ENCODE data around the gene IFT81.

DNA sequence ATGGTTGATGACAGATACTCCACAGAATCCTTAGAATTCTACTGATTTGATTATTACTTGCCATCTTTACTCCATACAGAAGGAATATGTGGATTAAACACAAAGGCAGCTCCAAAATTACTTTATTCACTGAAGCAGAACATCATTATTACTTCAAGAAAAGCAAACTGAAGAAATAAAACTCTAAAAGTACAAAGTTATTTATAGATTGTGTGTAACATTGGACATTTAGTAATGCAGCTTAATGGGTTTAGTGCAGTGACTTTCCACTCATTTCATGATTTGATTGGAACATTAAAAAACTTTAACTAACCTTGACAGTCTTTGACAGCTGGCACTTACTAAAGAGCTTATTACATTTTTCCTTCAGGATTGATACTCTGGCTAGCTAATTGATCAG lies 97.9 kb downstream of the IFT81 start:
- no peak for TF ChIP-seq CTCF (IDR thresholded peaks at IDR 0.05)
- TF ChIP-seq POLR2AphosphoS5 (IDR thresholded peaks at IDR 0.05; ENCODE audit: low read depth, low read length) = no peak
- TF ChIP-seq, protein P1, sequence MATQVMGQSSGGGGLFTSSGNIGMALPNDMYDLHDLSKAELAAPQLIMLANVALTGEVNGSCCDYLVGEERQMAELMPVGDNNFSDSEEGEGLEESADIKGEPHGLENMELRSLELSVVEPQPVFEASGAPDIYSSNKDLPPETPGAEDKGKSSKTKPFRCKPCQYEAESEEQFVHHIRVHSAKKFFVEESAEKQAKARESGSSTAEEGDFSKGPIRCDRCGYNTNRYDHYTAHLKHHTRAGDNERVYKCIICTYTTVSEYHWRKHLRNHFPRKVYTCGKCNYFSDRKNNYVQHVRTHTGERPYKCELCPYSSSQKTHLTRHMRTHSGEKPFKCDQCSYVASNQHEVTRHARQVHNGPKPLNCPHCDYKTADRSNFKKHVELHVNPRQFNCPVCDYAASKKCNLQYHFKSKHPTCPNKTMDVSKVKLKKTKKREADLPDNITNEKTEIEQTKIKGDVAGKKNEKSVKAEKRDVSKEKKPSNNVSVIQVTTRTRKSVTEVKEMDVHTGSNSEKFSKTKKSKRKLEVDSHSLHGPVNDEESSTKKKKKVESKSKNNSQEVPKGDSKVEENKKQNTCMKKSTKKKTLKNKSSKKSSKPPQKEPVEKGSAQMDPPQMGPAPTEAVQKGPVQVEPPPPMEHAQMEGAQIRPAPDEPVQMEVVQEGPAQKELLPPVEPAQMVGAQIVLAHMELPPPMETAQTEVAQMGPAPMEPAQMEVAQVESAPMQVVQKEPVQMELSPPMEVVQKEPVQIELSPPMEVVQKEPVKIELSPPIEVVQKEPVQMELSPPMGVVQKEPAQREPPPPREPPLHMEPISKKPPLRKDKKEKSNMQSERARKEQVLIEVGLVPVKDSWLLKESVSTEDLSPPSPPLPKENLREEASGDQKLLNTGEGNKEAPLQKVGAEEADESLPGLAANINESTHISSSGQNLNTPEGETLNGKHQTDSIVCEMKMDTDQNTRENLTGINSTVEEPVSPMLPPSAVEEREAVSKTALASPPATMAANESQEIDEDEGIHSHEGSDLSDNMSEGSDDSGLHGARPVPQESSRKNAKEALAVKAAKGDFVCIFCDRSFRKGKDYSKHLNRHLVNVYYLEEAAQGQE (IDR thresholded peaks at IDR 0.05; ENCODE audit: insufficient read depth in 1 of 2, low read depth in 2 of 2, low read length in 1 of 2) = no peak
- no peak for TF ChIP-seq SIN3A (IDR thresholded peaks at IDR 0.05; ENCODE audit: borderline replicate concordance, insufficient read depth, low read depth, low read length)
- TF ChIP-seq TCF7L2 (IDR thresholded peaks at IDR 0.05; ENCODE audit: low read depth, low read length) = no peak

Measured in Panc1 (cell line).